Kasumi-1 (cell line): Measurements from ENCODE around the gene PIGT.
"Not testable (repeated sequence)": the region's sequence is repeated elsewhere in the genome, so short reads cannot be mapped to it uniquely, and the experiment has no call there.

Experiments used
- DNase-seq, 2 experiments: peaks; one replicate each; lab custom pipeline; 2025; lab: John Stamatoyannopoulos, UW

The PIGT gene

DNA sequence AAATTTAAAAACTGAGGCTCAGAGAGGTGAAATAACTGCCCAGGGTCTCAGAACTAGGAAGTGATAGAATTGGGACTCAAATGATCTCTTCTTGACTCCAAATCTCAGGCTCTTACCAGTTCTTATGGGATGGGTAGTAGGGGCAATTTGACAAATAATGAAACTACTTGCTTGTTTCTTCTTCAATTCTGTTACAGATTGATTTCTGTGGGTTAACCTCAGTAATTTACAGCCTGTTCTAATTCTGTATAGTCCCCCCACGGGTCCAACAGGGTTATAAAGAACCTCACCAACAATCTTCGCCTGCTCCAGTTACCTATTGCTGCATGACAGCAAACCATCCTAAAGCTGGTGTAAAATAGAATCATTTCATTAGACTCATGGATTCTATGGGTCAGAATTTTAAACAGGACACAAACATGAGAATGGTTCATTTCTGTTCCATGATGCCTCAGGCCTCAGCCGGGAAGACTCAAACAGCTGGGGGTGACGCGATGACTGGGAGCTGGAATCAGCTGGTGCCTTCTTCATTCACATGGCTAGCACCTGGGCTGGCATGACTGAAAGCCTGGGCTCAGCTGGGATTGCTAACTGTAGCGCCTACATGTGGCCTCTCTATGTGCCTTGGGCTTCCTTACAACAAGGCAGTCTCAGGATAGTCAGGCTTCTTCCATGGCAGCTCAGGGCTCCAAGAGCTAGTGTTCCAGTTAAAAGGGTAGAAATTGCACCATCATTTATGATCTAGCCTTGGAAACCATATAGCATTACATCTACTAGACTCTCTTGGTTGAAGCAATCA, 47.0 kb downstream of the PIGT start:
- no peak for DNase-seq

- no peak for DNase-seq
These were observed 47.8 kb downstream of the PIGT start for GRCh38 chr20:45463709-45464108.

GRCh38 chr20:45465491-45466266, 49.7 kb downstream of the PIGT start:
- DNase-seq = peak; percentile 67 to 69

DNA sequence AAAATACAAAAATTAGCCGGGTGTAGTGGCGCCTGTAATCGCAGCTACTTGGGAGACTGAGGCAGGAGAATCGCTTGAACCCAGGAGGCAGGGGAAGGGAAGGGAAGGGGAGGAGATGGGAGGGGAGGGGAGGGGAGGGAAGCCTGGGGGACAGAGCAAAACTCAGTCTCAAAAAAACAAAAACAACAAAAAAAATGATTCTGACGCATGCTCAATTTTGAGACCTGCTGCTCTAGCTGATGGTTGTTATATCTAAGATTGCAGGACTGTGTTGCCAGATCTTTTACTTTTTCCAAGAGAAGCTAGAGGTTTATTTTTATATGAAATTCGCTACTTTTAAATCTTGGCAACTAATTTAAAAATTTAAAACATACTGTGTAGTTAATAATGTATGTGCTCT, 51.2 kb downstream of the PIGT start:
- no peak for DNase-seq

DNA sequence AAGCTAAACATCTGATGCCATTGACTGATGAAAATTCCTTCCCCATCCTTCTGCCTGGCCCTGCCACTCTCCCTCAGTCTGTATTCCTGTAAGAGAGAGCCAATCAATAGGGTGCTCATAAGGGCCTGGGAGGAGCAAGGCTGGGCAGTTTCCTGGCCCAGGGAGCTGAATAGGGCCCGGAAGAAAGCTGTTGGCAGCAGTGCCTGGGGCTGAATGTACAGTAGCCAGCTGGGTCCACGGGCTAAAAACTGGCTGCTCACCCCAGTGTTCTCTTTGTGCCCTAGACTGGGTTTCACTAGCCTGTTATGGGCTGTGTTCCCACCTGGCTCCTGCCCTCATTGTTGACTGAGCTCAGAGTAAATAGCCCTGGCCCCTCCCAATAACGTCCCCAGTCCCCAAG, 51.9 kb downstream of the PIGT start:
- DNase-seq = no peak

GRCh38 chr20:45469336-45470261, 53.7 kb downstream of the PIGT start, which contains the start of gene WFDC2:
WFDC2 (plus strand) TSS chr20:45469753; CDS start chr20:45469782, 29 bp downstream.
- DNase-seq = no peak

DNA sequence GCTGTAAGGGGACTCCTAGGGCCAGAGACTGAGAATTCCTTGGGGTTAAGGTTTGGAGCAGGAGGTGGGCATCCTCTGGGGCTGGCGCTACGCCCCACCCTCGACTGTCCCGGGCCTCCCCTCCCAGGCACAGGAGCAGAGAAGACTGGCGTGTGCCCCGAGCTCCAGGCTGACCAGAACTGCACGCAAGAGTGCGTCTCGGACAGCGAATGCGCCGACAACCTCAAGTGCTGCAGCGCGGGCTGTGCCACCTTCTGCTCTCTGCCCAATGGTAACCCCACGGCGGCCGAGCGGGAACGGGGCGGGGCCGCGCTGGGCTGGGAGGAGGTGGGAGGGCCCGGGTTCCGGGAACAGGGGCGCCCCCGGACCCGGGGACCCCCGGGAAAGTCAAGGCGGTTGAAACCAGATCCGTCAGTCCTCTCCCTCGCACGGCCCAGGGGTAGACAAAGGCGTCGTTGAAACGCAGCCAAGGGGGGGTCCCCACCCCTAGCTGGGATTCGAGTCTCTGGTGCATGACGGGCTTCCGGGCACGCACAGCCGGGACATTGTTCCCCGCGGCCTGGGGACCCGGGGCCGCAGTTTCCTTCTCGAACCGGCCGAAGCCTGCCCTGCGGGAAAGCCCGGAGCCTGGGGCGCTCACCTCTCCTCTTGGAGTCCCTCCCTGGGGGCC, 54.5 kb downstream of the PIGT start:
- DNase-seq = no peak

GRCh38 chr20:45470937-45471336, 55.0 kb downstream of the PIGT start:
- DNase-seq = no peak

DNA sequence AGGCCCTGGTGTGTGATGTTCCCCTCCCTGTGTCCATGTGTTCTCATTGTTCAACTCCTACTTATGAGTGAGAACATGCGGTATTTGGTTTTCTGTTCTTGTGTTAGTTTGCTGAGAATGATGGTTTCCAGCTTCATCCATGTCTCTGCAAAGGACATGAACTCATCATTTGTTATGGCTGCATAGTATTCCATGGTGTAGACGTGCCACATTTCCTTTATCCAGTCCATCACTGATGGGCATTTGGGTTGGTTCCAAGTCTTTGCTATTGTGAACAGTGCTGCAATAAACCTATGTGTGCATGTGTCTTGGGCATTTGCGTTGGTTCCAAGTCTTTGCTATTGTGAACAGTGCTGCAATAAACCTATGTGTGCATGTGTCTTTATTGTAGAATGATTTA, 56.3 kb downstream of the PIGT start:
- not testable (repeated sequence) for DNase-seq
